Thyroid gland (tissue), 4 donors: ENCODE measurements around the gene UFSP1.

Experiments used
- CTCF ChIP-seq, 6 experiments: fragments of 200-600 bp in 3 of 6; fragments of 450-650 bp in 3 of 6; sonication (generic) in 3 of 6; IDR thresholded peaks; one replicate each; pipeline ENCODE4 v1.5.1; 2016 to 2019; ENCODE audit warnings: antibody characterized with exemption in 6 of 6, mild to moderate bottlenecking in 2 of 6, inconsistent platforms in 1 of 6, moderate library complexity in 1 of 6
- POLR2A ChIP-seq, 2 donors: fragments of 450-650 bp; IDR thresholded peaks; one replicate each; pipeline ENCODE4 v1.6.1; 2017; ENCODE audit warnings: antibody characterized with exemption in 2 of 2, mild to moderate bottlenecking in 2 of 2, moderate library complexity in 1 of 2

GRCh38 chr7:100886936-100887515 is 2.5 kb downstream of the UFSP1 start:
- no peak for TF ChIP-seq CTCF (IDR thresholded peaks at IDR 0.05)
- no peak for TF ChIP-seq POLR2A (IDR thresholded peaks at IDR 0.05)
